Neural cell (in vitro differentiated cells): ENCODE measurements around the gene TAF1B. TPM values are rescaled to one million over a fixed set of nuclear protein-coding genes. Genes with fewer than 3 reads are reported as not detected.

ENCODE experiments used
- H2AFZ ChIP-seq: fragments of 200-600, 300-800 bp; sonication (generic), shearing (Covaris generic); 2 replicates; pipeline ENCODE4 v1.6.0; 2014; ENCODE audit warnings: low read depth, mild to moderate bottlenecking, antibody characterized with exemption, low read length, moderate library complexity
- H3F3A ChIP-seq: fragments of 200-600 bp; shearing (Covaris generic); 2 replicates; pipeline ENCODE4 v1.6.1; 2016; ENCODE audit warnings: mild to moderate bottlenecking, moderate library complexity, mixed read lengths, antibody characterized with exemption, low read length; ENCODE audit not compliant: insufficient read depth, poor library complexity, severe bottlenecking
- H3K27ac ChIP-seq: fragments of 200-600, 300-800 bp; sonication (generic), shearing (Covaris generic); 2 replicates; pipeline ENCODE4 v1.5.1; 2014; ENCODE audit warnings: mild to moderate bottlenecking, low read length, moderate library complexity
- H3K27me3 ChIP-seq: fragments of 300-800, 200-600 bp; sonication (generic), shearing (Covaris generic); 2 replicates; pipeline ENCODE4 v1.6.0; 2014; ENCODE audit warnings: mild to moderate bottlenecking, low read depth, low read length, moderate library complexity; ENCODE audit not compliant: insufficient read depth
- H3K36me3 ChIP-seq: fragments of 300-800, 200-600 bp; sonication (generic), shearing (Covaris generic); 2 replicates; pipeline ENCODE4 v1.5.1; 2014; ENCODE audit warnings: mild to moderate bottlenecking, antibody characterized with exemption, low read length, moderate library complexity; ENCODE audit not compliant: insufficient read depth
- H3K4me2 ChIP-seq: fragments of 300-800, 200-600 bp; sonication (generic), shearing (Covaris generic); 2 replicates; pipeline ENCODE4 v1.6.0; 2014; ENCODE audit warnings: mild to moderate bottlenecking, low read length
- H3K4me3 ChIP-seq: fragments of 300-800, 200-600 bp; sonication (generic), shearing (Covaris generic); 2 replicates; pipeline ENCODE4 v1.5.1; 2014; ENCODE audit warnings: mild to moderate bottlenecking, low read length, moderate library complexity
- H3K79me2 ChIP-seq: fragments of 200-600 bp; shearing (Covaris generic); replicated peaks from 2 replicates; pipeline ENCODE4 v1.6.0; 2014; ENCODE audit warnings: mild to moderate bottlenecking, low read length, moderate library complexity; ENCODE audit not compliant: insufficient read depth
- H3K9ac ChIP-seq: fragments of 300-800, 200-600 bp; sonication (generic), shearing (Covaris generic); 2 replicates; pipeline ENCODE4 v1.6.1; 2016; ENCODE audit warnings: mild to moderate bottlenecking, low read length, mixed read lengths
- H3K9me2 ChIP-seq: fragments of 200-600 bp; shearing (Covaris generic); 2 replicates; pipeline ENCODE4 v1.6.1; 2016; ENCODE audit warnings: mild to moderate bottlenecking, low read length, mixed read lengths; ENCODE audit not compliant: insufficient read depth
- H3K9me3 ChIP-seq: fragments of 200-600, 300-800 bp; sonication (generic), shearing (Covaris generic); 2 replicates; pipeline ENCODE4 v1.6.1; 2016; ENCODE audit warnings: mild to moderate bottlenecking, mixed run types, low read length, moderate library complexity, mixed read lengths
- H4K20me1 ChIP-seq: fragments of 200-600 bp; shearing (Covaris generic); 2 replicates; pipeline ENCODE4 v1.6.1; 2016; ENCODE audit warnings: mild to moderate bottlenecking, mixed run types; ENCODE audit not compliant: insufficient read depth
- EP300 ChIP-seq: fragments of 450-650 bp; conservative IDR thresholded peaks from 2 replicates; pipeline ENCODE4 v1.6.1; 2014; ENCODE audit warnings: antibody characterized with exemption, mild to moderate bottlenecking, moderate library complexity; ENCODE audit not compliant: poor library complexity, severe bottlenecking
- EZH2 ChIP-seq: fragments of 200-600, 300-800 bp; shearing (Covaris generic), sonication (generic); IDR thresholded peaks from 2 replicates; pipeline ENCODE4 v1.6.1; 2014; ENCODE audit warnings: antibody characterized with exemption, low read length, borderline replicate concordance, mild to moderate bottlenecking; ENCODE audit not compliant: insufficient read depth, poor library complexity, severe bottlenecking
- MXI1 ChIP-seq: fragments of 450-650 bp; conservative IDR thresholded peaks from 2 replicates; pipeline ENCODE4 v1.6.1; 2014; ENCODE audit warnings: antibody characterized with exemption, mild to moderate bottlenecking; ENCODE audit not compliant: poor library complexity, severe bottlenecking
- POLR2AphosphoS5 ChIP-seq: IDR thresholded peaks from 2 replicates; pipeline ENCODE4 v1.6.1; 2012
- RAD21 ChIP-seq: fragments of 450-650 bp; conservative IDR thresholded peaks from 2 replicates; pipeline ENCODE4 v1.6.1; 2014; ENCODE audit warnings: antibody characterized with exemption, mild to moderate bottlenecking, moderate library complexity
- REST ChIP-seq: IDR thresholded peaks from 2 replicates; pipeline ENCODE4 v1.6.1; 2012; ENCODE audit warnings: borderline replicate concordance
- SMC3 ChIP-seq: fragments of 450-650 bp; conservative IDR thresholded peaks from 2 replicates; pipeline ENCODE4 v1.6.1; 2014; ENCODE audit warnings: antibody characterized with exemption, mild to moderate bottlenecking, moderate library complexity; ENCODE audit not compliant: poor library complexity
- TAF1 ChIP-seq: IDR thresholded peaks from 2 replicates; pipeline ENCODE4 v1.6.1; 2012; ENCODE audit warnings: low read depth
- polyA plus RNA-seq: library from polyadenylated mRNA; depleted of rRNA; stranded (reverse); fragments of >200 nt; gene quantifications from 2 replicates; pipeline ENCODE4 v1.2.3, GENCODE V29; 2014
- TF ChIP-seq, protein P1 (sequence below): fragments of 450-650 bp; IDR thresholded peaks from 2 replicates; pipeline ENCODE4 v1.5.1; 2014; ENCODE audit warnings: antibody characterized with exemption, mild to moderate bottlenecking, moderate library complexity; ENCODE audit not compliant: poor library complexity, severe bottlenecking

Gene TAF1B
- polyA plus RNA-seq, 1 donor from 2014 or later = 11.2 TPM

DNA sequence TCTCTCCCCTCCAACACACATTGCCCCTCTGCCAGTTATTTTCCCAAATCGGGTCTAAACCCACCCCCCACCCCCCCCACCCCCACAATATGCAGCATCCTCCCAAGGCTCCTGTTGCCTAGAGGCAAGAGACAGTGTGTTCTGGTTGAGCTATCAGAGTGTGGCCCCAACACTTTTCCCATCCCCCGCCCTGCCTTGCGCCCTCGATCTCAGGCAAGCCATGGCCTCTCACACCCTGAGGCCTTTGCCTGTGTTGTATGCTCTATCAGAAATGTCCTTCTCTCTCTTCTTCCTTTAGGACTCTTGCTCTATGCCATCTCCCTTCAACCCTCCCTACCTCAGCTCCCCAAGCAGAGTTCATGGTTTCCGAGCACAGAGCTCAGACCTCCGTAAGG is 98.7 kb downstream of the TAF1B start:
- H3K4me3 ChIP-seq = no peak overlapping the region
- no peaks in the 10 kb centered on the region for H3K36me3 ChIP-seq
- H3K27me3 ChIP-seq = no peaks in the 10 kb centered on the region
- H3K79me2 ChIP-seq = no peaks in the 10 kb centered on the region
- no peaks in the 10 kb centered on the region for H3K9me2 ChIP-seq
- no peaks in the 10 kb centered on the region for H3K9me3 ChIP-seq
- no peaks in the 10 kb centered on the region for H3F3A ChIP-seq
- no peaks in the 10 kb centered on the region for H4K20me1 ChIP-seq
- no peak overlapping the region for H3K27ac ChIP-seq
- no peak overlapping the region for H3K9ac ChIP-seq
- no peak overlapping the region for H3K4me2 ChIP-seq
- TF ChIP-seq SMC3 = no peak
- no peak for TF ChIP-seq POLR2AphosphoS5
- no peak for TF ChIP-seq MXI1
- TF ChIP-seq TAF1 = no peak
- TF ChIP-seq EZH2 = no peak
- no peak for TF ChIP-seq EP300
- TF ChIP-seq, protein P1, sequence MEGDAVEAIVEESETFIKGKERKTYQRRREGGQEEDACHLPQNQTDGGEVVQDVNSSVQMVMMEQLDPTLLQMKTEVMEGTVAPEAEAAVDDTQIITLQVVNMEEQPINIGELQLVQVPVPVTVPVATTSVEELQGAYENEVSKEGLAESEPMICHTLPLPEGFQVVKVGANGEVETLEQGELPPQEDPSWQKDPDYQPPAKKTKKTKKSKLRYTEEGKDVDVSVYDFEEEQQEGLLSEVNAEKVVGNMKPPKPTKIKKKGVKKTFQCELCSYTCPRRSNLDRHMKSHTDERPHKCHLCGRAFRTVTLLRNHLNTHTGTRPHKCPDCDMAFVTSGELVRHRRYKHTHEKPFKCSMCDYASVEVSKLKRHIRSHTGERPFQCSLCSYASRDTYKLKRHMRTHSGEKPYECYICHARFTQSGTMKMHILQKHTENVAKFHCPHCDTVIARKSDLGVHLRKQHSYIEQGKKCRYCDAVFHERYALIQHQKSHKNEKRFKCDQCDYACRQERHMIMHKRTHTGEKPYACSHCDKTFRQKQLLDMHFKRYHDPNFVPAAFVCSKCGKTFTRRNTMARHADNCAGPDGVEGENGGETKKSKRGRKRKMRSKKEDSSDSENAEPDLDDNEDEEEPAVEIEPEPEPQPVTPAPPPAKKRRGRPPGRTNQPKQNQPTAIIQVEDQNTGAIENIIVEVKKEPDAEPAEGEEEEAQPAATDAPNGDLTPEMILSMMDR = no peak
- no peak for TF ChIP-seq REST
- TF ChIP-seq RAD21 = no peak
- no peak overlapping the region for H2AFZ ChIP-seq

GRCh38 chr2:9944330-9944758 is 101.1 kb downstream of the TAF1B start:
- Histone ChIP-seq H2AFZ (no peak overlapping the region), H3F3A (no peaks in the 10 kb centered on the region), H3K4me3 (no peak overlapping the region), H4K20me1 (no peaks in the 10 kb centered on the region), H3K27me3 (no peaks in the 10 kb centered on the region), H3K36me3 (no peaks in the 10 kb centered on the region), H3K27ac (no peak overlapping the region), H3K9me3 (no peaks in the 10 kb centered on the region), H3K9me2 (no peaks in the 10 kb centered on the region), H3K9ac (no peak overlapping the region), H3K79me2 (no peaks in the 10 kb centered on the region), H3K4me2 (no peak overlapping the region)
- TF ChIP-seq EP300 = no peak
- no peak for TF ChIP-seq REST
- no peak for TF ChIP-seq POLR2AphosphoS5
- TF ChIP-seq, protein P1 = no peak
- no peak for TF ChIP-seq EZH2
- TF ChIP-seq RAD21 = no peak
- no peak for TF ChIP-seq MXI1
- no peak for TF ChIP-seq TAF1
- TF ChIP-seq SMC3 = no peak
